Esophagus muscularis mucosa (tissue), 3 donors: ENCODE measurements around the gene BMP6.

Source experiments
- POLR2A ChIP-seq: fragments of 450-650 bp; IDR thresholded peaks from one replicate; pipeline ENCODE4 v1.6.1; 2017; ENCODE audit warnings: antibody characterized with exemption, moderate library complexity, mild to moderate bottlenecking, low read depth
- TF ChIP-seq, protein P1 (sequence below), 3 experiments: fragments of 200-600 bp in 2 of 3; fragments of 450-650 bp in 1 of 3; sonication (generic) in 2 of 3; IDR thresholded peaks; one replicate each; pipeline ENCODE4 v1.5.1; 2017 to 2019; ENCODE audit warnings: antibody characterized with exemption in 3 of 3, mild to moderate bottlenecking in 2 of 3, moderate library complexity in 1 of 3

DNA sequence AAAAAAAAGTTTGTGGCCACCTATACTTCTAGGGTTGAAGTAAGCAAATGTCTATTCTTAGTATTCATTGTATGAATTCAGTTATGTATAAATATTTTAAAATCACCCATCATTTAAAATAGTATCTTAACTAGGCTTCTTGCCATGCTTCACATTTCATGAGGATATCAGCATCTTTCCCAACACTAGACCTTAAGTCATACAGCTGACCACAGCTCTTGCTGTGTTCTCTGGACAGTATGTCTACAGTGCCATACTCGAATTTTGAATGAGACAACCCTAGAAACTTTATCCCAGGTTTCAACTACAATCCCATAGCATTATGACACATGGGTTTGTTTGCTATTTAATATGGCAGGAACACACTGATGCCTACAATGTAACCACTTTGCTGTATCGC, 179.5 kb downstream of the BMP6 start:
- no peak for TF ChIP-seq POLR2A
- TF ChIP-seq, protein P1, sequence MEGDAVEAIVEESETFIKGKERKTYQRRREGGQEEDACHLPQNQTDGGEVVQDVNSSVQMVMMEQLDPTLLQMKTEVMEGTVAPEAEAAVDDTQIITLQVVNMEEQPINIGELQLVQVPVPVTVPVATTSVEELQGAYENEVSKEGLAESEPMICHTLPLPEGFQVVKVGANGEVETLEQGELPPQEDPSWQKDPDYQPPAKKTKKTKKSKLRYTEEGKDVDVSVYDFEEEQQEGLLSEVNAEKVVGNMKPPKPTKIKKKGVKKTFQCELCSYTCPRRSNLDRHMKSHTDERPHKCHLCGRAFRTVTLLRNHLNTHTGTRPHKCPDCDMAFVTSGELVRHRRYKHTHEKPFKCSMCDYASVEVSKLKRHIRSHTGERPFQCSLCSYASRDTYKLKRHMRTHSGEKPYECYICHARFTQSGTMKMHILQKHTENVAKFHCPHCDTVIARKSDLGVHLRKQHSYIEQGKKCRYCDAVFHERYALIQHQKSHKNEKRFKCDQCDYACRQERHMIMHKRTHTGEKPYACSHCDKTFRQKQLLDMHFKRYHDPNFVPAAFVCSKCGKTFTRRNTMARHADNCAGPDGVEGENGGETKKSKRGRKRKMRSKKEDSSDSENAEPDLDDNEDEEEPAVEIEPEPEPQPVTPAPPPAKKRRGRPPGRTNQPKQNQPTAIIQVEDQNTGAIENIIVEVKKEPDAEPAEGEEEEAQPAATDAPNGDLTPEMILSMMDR (IDR thresholded peaks at IDR 0.05) = no peak
